Gastroesophageal sphincter (tissue), 3 donors: ENCODE data around the gene TRMT10C.

ENCODE experiments used
- EP300 ChIP-seq: sonication (generic); formaldehyde crosslinking; IDR thresholded peaks from one replicate; pipeline ENCODE4 v1.6.1; 2017; ENCODE audit warnings: antibody characterized with exemption, mild to moderate bottlenecking
- POLR2AphosphoS5 ChIP-seq: sonication (generic); formaldehyde crosslinking; IDR thresholded peaks from one replicate; pipeline ENCODE4 v1.6.1; 2017; ENCODE audit warnings: antibody characterized with exemption
- TF ChIP-seq, protein P1 (sequence below), 4 experiments: fragments of 200-600 bp in 2 of 4; fragments of 450-650 bp in 2 of 4; sonication (generic) in 1 of 4; IDR thresholded peaks; one replicate each; pipeline ENCODE4 v1.5.1; 2017 to 2019; ENCODE audit warnings: antibody characterized with exemption in 4 of 4, mild to moderate bottlenecking in 2 of 4, moderate library complexity in 2 of 4

- TF ChIP-seq EP300 = no peak
- TF ChIP-seq POLR2AphosphoS5 = no peak
- TF ChIP-seq, protein P1, sequence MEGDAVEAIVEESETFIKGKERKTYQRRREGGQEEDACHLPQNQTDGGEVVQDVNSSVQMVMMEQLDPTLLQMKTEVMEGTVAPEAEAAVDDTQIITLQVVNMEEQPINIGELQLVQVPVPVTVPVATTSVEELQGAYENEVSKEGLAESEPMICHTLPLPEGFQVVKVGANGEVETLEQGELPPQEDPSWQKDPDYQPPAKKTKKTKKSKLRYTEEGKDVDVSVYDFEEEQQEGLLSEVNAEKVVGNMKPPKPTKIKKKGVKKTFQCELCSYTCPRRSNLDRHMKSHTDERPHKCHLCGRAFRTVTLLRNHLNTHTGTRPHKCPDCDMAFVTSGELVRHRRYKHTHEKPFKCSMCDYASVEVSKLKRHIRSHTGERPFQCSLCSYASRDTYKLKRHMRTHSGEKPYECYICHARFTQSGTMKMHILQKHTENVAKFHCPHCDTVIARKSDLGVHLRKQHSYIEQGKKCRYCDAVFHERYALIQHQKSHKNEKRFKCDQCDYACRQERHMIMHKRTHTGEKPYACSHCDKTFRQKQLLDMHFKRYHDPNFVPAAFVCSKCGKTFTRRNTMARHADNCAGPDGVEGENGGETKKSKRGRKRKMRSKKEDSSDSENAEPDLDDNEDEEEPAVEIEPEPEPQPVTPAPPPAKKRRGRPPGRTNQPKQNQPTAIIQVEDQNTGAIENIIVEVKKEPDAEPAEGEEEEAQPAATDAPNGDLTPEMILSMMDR (IDR thresholded peaks at IDR 0.05) = no peak
These were observed 28.1 kb upstream of the TRMT10C start for GRCh38 chr3:101533603-101533968.
